Stimulated activated CD4-positive, alpha-beta T cell treated with anti-CD3 and anti-CD28 coated beads, Interleukin-1b, Interleukin-23, amount 100 ng/mL, for 48 hours (primary cell): ENCODE results near the gene MYO16.

Experiments
- DNase-seq: peaks from one replicate; pipeline ENCODE4 v3.0.0-alpha.2; 2020

Gene MYO16

GRCh38 chr13:108629181-108629752 is at the start of gene MYO16:
TSS of gene MYO16 (plus strand) at chr13:108629611. CDS start at chr13:108629845, 234 bp downstream.
- DNase-seq: no peak

- DNase-seq: no peak
Measured at GRCh38 chr13:108586826-108587225, 42.6 kb upstream of the MYO16 start.

DNA sequence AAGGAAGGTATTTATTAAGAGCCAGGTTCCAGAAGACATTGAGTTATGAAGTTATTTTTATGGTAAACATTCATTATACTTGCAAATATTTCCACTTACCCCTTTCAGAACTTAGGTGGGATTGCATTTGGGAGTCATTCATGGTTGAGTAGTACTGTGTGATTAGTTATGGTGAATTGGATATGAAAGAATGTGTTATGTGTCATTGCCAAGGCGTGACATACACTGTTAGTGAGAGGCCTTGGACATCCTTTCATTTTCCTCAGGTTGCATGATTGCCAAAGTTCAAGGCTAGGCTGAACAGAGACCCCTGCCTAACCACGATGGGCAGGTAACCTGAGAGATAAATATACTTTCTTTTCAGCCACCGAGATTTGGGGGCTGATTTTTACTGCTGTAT is 40.9 kb upstream of the MYO16 start:
- no peak for DNase-seq

- DNase-seq: no peak
Measured at GRCh38 chr13:108594153-108594552, 35.3 kb upstream of the MYO16 start.

DNA sequence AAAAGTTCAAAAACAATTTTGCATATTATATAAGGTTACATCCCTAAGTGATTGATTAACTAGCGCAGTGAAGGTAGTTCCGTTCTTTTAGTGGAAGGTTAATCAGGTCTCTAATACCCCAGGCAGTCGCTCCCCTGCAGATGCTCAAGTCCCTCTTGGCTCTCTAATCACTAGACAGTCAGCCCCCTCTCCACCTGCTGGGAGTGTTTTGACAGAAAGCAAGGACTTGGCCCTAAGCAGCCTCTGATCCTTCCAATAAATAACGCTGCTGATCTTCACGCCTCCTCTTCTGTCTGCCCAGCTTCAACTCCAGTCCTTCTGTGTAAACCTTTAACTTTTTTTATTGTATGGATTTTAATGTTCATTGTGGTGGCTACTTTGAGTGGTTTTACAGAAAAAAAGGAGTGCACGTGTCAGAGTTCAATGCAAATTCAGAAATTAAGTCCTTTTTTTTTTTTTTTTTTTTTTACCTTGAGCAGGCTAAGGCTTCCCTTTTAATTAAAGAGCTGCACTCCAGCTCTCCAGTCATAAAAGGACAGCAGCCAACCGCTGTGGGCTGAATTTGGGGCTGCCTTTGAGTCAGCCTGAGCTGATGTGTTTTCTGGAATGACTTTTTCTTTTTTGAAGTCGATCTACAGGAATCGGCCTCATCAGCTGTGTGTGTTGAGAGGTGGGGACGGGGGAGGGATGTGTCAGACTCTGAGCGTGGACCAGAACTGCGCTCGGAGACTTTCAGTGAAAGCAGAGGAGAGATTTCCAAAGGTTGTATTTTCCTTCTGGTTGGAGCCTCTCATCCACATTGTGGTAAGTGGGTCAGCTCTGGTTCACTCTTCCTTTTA is 33.8 kb upstream of the MYO16 start:
- peak; percentile 44 for DNase-seq

DNA sequence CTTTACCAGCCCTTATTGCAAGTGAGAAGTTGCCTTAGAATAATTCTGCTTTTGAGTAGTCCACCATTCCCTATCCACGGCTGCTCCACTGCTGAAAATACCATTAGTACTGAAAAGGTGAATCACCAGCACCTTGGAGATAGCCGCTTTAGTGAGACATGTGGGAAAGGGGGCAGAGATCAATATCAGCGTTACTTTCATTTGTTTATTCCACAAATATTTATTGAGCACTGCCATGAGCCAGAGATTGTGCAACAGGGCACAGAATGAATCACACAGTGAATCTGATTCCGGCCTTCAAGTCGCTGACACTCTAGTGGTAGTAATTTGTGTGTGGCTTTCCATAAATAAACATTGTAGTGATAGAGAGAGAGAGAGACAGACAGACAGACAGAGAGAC is 31.5 kb upstream of the MYO16 start:
- DNase-seq: no peak

DNA sequence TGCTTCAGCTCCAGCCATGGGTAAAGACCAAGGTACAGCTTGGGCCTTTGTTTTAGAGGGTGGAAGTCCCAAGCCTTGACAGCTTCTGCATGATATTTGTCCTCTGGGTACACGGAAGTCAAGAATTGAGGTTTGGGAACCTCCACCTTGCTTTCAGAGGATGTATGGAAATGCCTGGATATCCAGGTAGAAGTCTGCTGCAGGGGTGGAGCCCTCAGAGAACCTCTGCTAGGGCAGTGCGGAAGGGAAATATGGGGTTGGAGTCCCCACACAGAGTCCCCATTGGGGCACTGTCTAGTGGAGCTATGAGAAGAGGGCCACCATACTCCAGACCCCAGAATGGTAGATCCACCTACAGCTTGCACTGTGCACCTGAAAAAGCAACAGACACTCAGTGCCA is 23.0 kb upstream of the MYO16 start:
- no peak for DNase-seq

DNA sequence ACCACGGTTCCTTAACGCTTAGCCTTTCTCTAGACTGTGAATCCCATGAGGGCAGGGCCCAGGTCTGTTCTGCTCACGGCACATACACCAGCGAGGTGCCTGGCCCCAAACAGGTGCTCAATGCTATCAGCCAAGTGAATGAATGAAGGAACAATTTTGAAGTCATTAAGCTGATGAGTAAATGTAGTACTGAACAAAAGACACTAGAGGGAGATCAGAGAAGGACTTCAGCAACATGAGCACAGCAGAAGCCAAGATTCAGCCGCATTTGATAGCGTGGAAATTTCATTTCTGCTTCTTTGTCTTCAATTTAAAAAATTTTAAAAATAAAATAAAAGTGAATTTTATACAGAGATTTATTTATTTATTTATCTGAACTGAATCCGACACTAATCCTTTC is 20.1 kb upstream of the MYO16 start:
- no peak for DNase-seq

DNA sequence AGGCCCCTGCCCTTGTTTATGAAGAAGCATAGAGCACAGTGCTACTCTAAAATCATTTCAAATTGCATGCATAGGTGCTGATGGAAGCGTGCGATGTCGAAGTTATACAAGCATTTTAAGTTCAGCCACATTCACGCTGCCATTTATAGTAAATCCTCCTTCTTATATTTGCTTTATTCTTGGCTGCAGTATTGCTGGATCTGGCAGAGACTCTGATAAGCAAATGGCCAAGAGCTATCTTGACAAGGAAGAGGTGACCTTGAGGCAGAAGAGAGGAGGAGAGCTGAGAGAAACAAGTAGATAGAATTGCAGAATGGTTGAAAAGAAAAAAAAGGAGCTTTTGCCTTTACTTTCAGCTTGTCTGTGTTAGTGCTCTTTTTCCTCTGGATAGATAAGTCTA is 18.9 kb upstream of the MYO16 start:
- no peak for DNase-seq

DNA sequence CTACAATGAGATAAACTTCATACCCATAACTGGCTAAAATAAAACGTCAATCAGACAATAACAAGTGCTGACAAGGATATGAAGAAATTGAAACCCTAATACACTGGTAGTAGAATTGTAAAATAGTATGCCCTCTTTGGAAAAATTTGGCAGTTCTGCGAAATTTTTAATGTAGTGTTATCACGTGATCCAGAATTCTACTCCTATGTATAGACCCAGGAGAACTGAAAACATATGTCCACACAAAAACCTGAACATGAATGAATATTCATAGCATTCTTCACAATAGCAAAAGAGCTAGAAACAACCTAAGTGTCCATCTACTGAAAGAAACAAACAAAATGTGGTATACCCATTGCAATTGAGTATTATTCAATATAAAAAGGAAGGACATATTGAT is 14.2 kb upstream of the MYO16 start:
- DNase-seq: no peak

DNA sequence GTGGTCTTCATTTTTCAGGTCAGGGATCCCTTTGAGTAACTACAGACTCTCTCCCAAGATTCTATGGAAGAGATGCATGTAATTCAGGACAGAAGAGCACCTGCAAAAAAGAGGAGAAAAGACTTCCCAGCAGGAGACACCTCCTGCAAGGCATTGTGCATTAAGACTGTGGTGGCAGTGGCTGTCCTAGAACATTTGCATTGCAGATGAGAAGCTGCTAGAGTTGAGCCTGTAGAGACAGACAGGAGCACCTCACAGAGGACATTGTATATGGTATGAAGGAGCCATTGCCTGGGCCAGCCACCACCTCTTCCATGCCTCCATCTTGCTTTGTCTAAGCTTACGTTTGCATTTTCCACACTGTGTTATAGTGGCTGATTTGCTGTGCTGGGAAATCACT is 11.2 kb upstream of the MYO16 start:
- no peak for DNase-seq

GRCh38 chr13:108621462-108621861 is 7.9 kb upstream of the MYO16 start:
- no peak for DNase-seq

GRCh38 chr13:108624108-108624507 is 5.3 kb upstream of the MYO16 start:
- DNase-seq: no peak

DNA sequence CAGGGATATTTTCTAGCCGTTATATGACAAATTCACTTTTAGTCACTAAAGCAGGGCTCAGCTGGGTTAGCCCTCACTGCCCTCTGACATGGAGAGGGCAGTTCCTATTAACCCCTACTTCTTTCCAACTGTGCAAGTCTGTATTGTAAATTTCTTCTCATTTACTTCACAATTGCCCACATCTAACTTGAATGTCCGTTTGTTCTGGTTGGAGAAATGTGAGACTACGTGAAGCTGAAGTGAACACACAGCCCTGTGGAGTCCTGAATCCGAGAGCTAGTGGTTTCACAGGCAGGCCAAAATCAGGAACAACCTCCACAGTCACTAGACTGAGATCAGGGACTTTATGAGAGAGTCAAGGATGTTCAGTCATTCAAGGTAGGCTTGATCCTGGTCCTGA is 4.4 kb upstream of the MYO16 start:
- no peak for DNase-seq

DNA sequence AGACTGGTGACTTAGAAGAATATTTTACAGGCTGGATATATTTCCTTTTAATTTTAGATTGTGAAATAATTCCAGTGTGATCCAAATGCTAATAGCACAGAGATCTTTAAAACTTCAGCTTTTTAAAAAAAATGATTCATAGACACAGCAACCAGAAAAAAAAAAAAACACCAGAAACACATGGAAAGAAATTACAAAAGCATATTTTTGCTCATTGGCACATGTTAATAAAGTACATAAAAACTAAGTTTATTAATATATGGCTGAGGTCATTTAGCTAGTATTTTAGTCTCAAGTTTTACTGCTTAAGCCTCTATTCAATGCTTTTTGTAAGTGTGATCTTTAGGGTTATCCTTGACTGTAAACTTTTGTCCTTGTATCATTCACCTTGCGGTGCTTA is 577 bp downstream of the MYO16 start:
- DNase-seq: no peak

DNA sequence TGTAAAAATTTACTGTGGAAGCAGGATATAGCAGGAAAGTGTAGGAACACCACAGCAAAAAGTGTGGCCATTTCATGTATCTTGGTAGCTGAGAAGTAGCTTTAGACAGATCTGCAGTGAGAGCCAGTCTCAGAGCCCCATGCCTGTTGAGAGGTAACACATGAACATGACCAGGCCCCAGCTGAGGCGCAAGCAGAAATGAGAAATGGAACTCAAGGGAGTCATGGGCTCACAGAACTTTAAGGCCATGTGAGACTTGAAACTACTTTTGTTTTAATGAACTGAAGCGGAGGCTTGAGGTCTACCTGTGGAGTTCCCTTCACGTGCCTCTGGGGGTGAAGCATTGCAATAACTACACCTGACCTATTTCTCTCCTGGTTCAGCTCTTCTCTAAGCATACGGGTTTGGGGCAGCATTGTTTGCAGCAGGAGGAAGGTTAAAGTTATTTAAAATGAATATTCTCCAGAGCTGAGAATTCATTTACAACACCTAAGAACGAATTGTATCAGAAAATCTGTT is 3.3 kb downstream of the MYO16 start:
- no peak for DNase-seq

- DNase-seq: no peak
Measured at GRCh38 chr13:108638901-108639300, 9.5 kb downstream of the MYO16 start.

DNA sequence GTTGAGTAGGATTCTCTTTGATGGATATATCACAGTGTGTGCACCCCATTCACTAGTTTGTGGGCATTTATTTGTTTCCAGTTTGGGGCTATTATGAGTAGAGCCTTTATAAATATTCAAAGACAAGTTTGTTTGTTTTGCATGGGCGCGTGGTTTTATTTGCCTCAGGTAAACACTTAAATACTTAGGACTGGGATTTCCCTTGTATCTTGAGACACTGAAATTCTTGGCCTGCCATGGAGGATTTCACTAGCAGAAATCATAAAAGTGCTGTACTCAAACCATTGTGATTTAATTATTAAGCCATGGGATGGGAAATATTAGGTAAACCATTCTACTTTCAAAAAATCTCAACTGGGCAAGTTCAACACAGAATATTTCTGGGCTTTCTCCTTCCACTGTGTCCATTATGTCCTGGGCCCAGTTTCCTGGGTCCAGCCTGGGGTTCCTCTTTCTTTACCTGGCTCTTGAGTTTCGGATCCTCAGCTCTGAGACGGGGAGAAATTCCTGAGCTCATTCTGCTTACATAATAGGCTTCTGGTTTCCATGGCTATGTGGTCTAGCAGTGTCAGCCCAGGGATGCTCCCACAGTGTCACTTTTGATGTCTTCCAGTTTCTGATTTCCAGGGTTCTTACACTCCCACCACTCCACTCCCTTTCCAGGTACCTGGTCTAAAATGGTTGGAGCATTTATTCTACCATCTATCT is 14.4 kb downstream of the MYO16 start:
- DNase-seq: no peak

- no peak for DNase-seq
Measured at GRCh38 chr13:108645376-108645775, 16.0 kb downstream of the MYO16 start.

GRCh38 chr13:108650271-108650670 is 20.9 kb downstream of the MYO16 start:
- DNase-seq: no peak

GRCh38 chr13:108656742-108657141 is 27.3 kb downstream of the MYO16 start:
- no peak for DNase-seq

DNA sequence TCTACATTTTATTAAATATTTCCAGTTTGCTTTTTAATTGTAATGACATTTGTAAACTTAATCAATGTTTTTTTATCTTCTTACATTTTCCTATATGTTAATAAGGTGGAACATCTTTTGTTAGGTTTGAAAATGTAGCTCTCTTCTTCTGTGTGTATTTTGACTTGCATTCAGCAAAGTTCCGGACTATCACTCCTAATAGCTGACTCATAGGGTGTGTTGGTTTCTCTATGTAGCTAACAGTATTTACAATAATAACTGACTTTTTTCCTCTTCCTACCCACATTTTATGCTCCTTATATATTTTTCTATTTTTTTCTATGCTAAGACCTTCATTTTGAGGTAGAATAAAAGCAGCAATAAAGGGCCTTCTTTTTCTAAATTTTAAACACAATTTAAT is 28.1 kb downstream of the MYO16 start:
- no peak for DNase-seq

GRCh38 chr13:108662528-108662927 is 33.1 kb downstream of the MYO16 start:
- no peak for DNase-seq

DNA sequence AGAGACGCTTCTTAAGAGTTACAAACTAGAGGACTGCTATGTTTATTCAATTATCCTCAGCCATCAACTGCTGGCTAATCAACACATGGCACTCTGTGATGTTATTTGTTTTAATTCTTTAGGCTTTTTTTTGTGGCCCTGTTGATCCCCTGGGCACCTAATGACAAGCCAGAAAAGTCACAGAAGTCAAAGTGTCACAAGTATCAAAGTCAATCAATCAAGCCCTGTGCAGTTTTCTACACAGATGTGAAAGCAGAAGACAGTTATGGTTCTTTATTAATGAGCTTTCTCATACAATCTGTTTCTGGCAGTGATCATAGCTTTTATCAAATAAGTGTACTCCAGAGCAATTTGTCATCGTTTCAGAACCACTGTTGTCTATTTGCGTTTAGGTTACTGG is 34.3 kb downstream of the MYO16 start:
- no peak for DNase-seq
